Stimulated activated effector memory CD8-positive, alpha-beta T cell treated with anti-CD3 and anti-CD28 coated beads, Interleukin-12 subunit alpha, Interleukin-12 subunit beta, amount 100 ng/mL, for 72 hours (primary cell): Measurements from ENCODE around the gene ALAD.
A peak's percentile ranks its signal among the peaks of the same experiment; 100 is the strongest.
"Not testable (repeated sequence)": the region's sequence is repeated elsewhere in the genome, so short reads cannot be mapped to it uniquely, and the experiment has no call there.

Experiments used
- ATAC-seq: fragments of 150-1000 bp; cut with Tn5 transposase; 2 replicates; pipeline ENCODE4 v1.10.0; 2021
- DNase-seq, 2 donors: peaks; one replicate each; pipeline ENCODE4 v3.0.0; 2021 to 2022; ENCODE audit warnings: low spot score in 2 of 2
- H3K27ac Mint-ChIP-seq: one replicate; pipeline ENCODE4 v1.8.0; 2022; ENCODE audit warnings: mild to moderate bottlenecking, mixed read lengths
- H3K36me3 Mint-ChIP-seq: one replicate; pipeline ENCODE4 v1.8.0; 2022; ENCODE audit warnings: mild to moderate bottlenecking, mixed read lengths
- H3K4me1 Mint-ChIP-seq: one replicate; pipeline ENCODE4 v1.8.0; 2022; ENCODE audit warnings: mixed read lengths
- H3K4me3 Mint-ChIP-seq: one replicate; pipeline ENCODE4 v1.8.0; 2022; ENCODE audit warnings: mild to moderate bottlenecking, mixed read lengths
- H3K9me3 Mint-ChIP-seq: one replicate; pipeline ENCODE4 v1.8.0; 2022; ENCODE audit warnings: mixed read lengths

ALAD gene

GRCh38 chr9:113409883-113410206, 8.8 kb upstream of the ALAD start:
- H3K4me3 Mint-ChIP-seq: peak overlapping the region; percentile 98
- peaks cover 61% of the 10 kb centered on the region for H3K36me3 Mint-ChIP-seq
- peak overlapping the region; percentile 99 for H3K27ac Mint-ChIP-seq
- peaks cover 29% of the 10 kb centered on the region for H3K4me1 Mint-ChIP-seq
- ATAC-seq (peak; percentile 25), DNase-seq (no peak)
- no peaks in the 10 kb centered on the region for H3K9me3 Mint-ChIP-seq

GRCh38 chr9:113409481-113409880, 8.4 kb upstream of the ALAD start:
- H3K36me3 Mint-ChIP-seq: peaks cover 63% of the 10 kb centered on the region
- peak overlapping the region; percentile 99 for H3K27ac Mint-ChIP-seq
- DNase-seq (no peak), ATAC-seq (no peak)
- H3K4me1 Mint-ChIP-seq: peaks cover 29% of the 10 kb centered on the region
- H3K4me3 Mint-ChIP-seq: peak overlapping the region; percentile 98
- no peaks in the 10 kb centered on the region for H3K9me3 Mint-ChIP-seq

DNA sequence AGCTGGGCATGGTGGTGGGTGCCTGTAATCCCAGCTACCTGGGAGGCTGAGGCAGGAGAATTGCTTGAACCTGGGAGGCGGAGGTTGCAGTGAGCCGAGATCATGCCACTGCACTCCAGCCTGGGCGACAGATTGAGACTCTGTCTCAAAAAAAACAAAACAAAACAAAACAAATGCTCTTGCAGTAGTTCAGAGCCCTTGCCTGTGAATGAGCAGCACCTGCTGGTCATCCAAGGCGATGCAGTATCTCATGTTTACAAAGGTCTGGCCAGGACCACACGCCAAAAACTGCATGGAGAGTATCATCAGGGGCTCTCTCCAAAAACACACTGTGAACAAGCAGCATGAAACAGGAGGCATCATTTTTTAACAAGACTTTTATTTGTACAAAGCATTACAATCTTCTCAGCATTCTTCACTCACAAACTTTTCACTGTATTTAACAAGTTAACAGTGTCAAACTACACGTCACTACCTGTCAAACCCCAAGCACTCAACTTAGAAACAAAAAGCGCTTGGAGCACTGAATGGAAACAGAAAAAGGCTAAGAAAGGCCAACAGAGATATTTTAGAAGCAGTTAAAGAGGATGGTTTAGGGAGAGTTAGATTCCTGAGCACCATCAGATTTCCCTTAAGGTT, 5.9 kb upstream of the ALAD start:
- H3K27ac Mint-ChIP-seq: peak overlapping the region; percentile 99
- H3K4me3 Mint-ChIP-seq: peak overlapping the region; percentile 98
- peak; percentile 20 to 71 for DNase-seq
- peaks cover 29% of the 10 kb centered on the region for H3K4me1 Mint-ChIP-seq
- not testable (repeated sequence) for ATAC-seq, H3K9me3 Mint-ChIP-seq
- H3K36me3 Mint-ChIP-seq: peaks cover 63% of the 10 kb centered on the region

DNA sequence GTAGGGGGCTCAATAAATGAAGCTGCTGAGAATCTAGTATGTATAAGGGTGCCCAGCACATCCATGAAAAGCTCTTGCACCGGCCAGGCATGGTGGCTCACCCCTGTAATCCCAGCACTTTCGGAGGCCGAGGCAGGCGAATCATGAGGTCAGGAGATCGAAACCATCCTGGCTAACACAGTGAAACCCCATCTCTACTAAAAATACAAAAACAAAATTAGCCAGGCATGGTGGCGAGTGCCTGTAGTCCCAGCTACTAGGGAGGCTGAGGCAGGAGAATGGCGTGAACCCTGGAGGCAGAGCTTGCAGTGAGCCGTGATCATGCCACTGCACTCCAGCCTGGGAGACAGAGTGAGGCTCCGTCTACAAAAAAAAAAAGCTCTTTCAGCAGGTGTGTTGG, 5.3 kb upstream of the ALAD start:
- ATAC-seq, H3K9me3 Mint-ChIP-seq, H3K4me3 Mint-ChIP-seq, DNase-seq: not testable (repeated sequence)
- Mint-ChIP-seq H3K36me3 (peaks cover 62% of the 10 kb centered on the region), H3K27ac (peak overlapping the region; percentile 99), H3K4me1 (peaks cover 29% of the 10 kb centered on the region)

- peaks cover 34% of the 10 kb centered on the region for H3K4me1 Mint-ChIP-seq
- no peak for ATAC-seq
- peaks cover 35% of the 10 kb centered on the region for H3K36me3 Mint-ChIP-seq
- no peak overlapping the region for H3K27ac Mint-ChIP-seq
- no peaks in the 10 kb centered on the region for H3K9me3 Mint-ChIP-seq
- DNase-seq: no peak
- H3K4me3 Mint-ChIP-seq: no peak overlapping the region
Measured at GRCh38 chr9:113403646-113404045, 2.6 kb upstream of the ALAD start.

GRCh38 chr9:113399646-113400200, 1.4 kb downstream of the ALAD start:
- H3K4me1 Mint-ChIP-seq: peaks cover 20% of the 10 kb centered on the region
- no peaks in the 10 kb centered on the region for H3K9me3 Mint-ChIP-seq
- peaks cover under 1% of the 10 kb centered on the region for H3K36me3 Mint-ChIP-seq
- peak overlapping the region; percentile 63 for H3K27ac Mint-ChIP-seq
- ATAC-seq (no peak), DNase-seq (no peak)
- H3K4me3 Mint-ChIP-seq: peak overlapping the region; percentile 84

- Mint-ChIP-seq H3K4me1 (peaks cover 20% of the 10 kb centered on the region), H3K9me3 (no peaks in the 10 kb centered on the region), H3K4me3 (peak overlapping the region; percentile 84), H3K27ac (no peak overlapping the region), H3K36me3 (no peaks in the 10 kb centered on the region)
- DNase-seq: no peak
- no peak for ATAC-seq
Measured at GRCh38 chr9:113398796-113399195, 2.3 kb downstream of the ALAD start.

- H3K27ac Mint-ChIP-seq: peak overlapping the region; percentile 70
Measured at GRCh38 chr9:113397203-113397631, 3.9 kb downstream of the ALAD start.

DNA sequence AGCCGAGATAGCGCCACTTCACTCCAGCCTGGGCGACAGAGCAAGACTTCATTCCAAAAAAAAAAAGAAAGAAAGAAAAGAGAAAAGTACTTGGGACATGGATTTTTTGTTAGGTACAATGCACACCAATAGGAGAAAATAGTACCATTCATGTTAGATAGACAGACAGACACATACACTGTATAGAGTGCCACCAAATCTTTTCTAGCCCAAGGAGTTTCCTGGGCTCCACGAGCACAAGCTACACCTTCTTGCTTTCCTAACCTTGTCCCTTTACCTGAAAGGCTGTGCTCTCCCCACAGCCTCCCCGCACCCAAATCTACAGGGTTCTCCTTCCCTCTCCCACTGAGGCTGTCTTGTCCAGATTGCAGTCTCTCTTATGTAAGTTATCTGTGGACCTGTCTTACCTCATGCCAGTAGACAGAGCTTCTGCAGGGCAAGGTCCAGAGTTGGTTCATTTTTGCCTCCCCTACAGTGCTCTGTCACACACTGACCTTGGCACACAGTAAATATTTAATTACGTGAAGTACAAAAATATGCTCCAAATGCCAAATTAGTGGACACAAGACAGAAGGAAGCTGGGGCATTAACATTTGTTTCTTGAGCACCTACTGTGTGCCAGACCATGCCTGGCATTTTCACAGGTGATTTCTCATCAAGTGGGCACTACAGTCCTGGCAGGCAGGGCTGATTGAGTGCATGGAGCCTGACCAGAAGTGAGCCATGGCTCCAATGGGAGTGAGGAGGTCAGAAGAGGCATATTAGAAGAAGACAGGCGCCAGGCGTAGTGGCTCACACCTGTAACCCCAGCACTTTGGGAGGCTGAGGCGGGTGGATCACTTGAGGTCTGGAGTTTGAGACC, 5.9 kb downstream of the ALAD start:
- Mint-ChIP-seq H3K27ac (no peak overlapping the region), H3K9me3 (no peaks in the 10 kb centered on the region), H3K4me3 (no peak overlapping the region), H3K36me3 (peaks cover 3% of the 10 kb centered on the region), H3K4me1 (peaks cover 18% of the 10 kb centered on the region)
- ATAC-seq: no peak
- no peak for DNase-seq

More at GRCh38 chr9:113397203-113397631, 3.9 kb downstream of the ALAD start:
- Mint-ChIP-seq H3K36me3 (no peaks in the 10 kb centered on the region), H3K4me3 (no peak overlapping the region), H3K4me1 (peaks cover 20% of the 10 kb centered on the region), H3K9me3 (no peaks in the 10 kb centered on the region)
- DNase-seq (no peak), ATAC-seq (no peak)

- Mint-ChIP-seq H3K4me3 (no peak overlapping the region), H3K27ac (no peak overlapping the region), H3K4me1 (peaks cover 6% of the 10 kb centered on the region), H3K9me3 (no peaks in the 10 kb centered on the region), H3K36me3 (peaks cover 8% of the 10 kb centered on the region)
- no peak for DNase-seq
- no peak for ATAC-seq
Measured at GRCh38 chr9:113393281-113393680, 7.8 kb downstream of the ALAD start.

DNA sequence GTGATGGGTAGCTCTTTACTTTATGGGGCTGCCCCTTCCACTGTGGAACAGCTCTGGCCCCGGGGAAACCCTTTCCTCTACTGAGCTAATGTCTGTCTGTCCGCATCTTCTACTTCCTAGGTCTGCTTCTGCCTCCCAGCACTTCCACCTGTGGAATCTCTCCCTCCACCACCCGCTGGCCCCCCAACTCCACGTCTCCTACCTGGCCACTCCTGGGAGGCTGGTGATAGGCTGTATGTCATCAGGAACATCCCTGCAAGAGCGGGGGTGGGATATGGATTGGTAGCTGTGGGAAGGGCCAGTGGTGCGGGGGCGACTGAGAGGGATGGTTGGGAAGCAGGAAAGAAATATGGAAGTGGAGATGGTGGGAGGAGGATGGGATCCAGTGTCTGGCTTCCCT, 9.2 kb downstream of the ALAD start:
- Mint-ChIP-seq H3K9me3 (no peaks in the 10 kb centered on the region), H3K36me3 (peaks cover 8% of the 10 kb centered on the region), H3K27ac (no peak overlapping the region), H3K4me1 (peaks cover 6% of the 10 kb centered on the region), H3K4me3 (no peak overlapping the region)
- DNase-seq: no peak
- no peak for ATAC-seq

DNA sequence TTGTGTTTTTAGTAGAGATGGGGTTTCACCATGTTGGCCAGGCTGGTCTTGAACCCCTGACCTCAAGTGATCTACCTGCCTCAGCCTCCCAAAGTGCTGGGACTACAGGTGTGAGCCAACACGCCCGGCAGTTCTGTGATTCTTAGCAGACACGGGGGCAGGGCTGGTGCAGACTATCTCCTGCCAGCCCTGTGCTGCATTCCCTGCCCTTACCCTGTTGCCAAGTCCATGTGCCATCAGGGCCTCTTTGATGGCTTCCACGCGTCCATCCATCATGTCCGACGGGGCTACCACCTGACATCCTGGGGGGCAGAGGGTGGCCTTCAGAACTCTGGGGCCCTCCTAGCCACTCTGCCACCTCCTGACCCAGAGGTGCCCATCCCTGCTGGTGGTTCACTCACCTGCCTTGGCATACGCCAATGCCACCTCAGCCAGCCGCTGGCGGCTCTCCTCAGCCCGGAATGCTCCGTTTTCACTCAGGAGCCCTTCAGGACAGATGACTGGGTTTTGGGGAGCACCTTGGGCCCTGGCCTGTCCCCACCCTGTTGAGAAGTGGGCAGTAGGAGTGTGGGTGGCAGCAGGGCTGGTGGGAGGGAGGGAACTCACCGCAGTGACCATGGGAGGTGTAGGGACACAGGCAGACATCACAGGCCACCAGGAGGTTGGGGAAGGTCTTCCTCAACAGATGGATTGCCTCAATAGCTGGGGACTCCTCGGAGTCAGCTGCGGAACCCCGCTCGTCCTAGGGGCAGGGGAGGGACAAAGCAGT, 10.7 kb downstream of the ALAD start:
- Mint-ChIP-seq H3K36me3 (peaks cover 8% of the 10 kb centered on the region), H3K9me3 (no peaks in the 10 kb centered on the region), H3K4me1 (no peaks in the 10 kb centered on the region), H3K27ac (no peak overlapping the region), H3K4me3 (no peak overlapping the region)
- no peak for DNase-seq
- ATAC-seq: no peak

- Mint-ChIP-seq H3K27ac (no peak overlapping the region), H3K9me3 (no peaks in the 10 kb centered on the region), H3K4me3 (no peak overlapping the region), H3K4me1 (no peaks in the 10 kb centered on the region), H3K36me3 (peaks cover 8% of the 10 kb centered on the region)
- no peak for ATAC-seq
- DNase-seq: no peak
Measured at GRCh38 chr9:113389451-113389850, 11.6 kb downstream of the ALAD start.

GRCh38 chr9:113388833-113389232, 12.3 kb downstream of the ALAD start:
- H3K36me3 Mint-ChIP-seq: peaks cover 8% of the 10 kb centered on the region

GRCh38 chr9:113387560-113388230, 13.4 kb downstream of the ALAD start:
- H3K27ac Mint-ChIP-seq: no peak overlapping the region

More at GRCh38 chr9:113388833-113389232, 12.3 kb downstream of the ALAD start:
- Mint-ChIP-seq H3K4me3 (no peak overlapping the region), H3K27ac (no peak overlapping the region), H3K4me1 (no peaks in the 10 kb centered on the region), H3K9me3 (no peaks in the 10 kb centered on the region)
- ATAC-seq: no peak
- no peak for DNase-seq

More at GRCh38 chr9:113387560-113388230, 13.4 kb downstream of the ALAD start:
- Mint-ChIP-seq H3K4me3 (no peak overlapping the region), H3K36me3 (peaks cover 8% of the 10 kb centered on the region), H3K9me3 (no peaks in the 10 kb centered on the region), H3K4me1 (no peaks in the 10 kb centered on the region)
- ATAC-seq (no peak), DNase-seq (no peak)
